ENCODE data around the gene ABAT.

The ABAT gene

GRCh38 chr16:8649829-8650554, 24.4 kb upstream of the ABAT start:
- no peak for DNase-seq (ENCODE audit: low read depth)

- DNase-seq (ENCODE audit: low read depth), result peak; percentile 24
These were observed 22.5 kb upstream of the ABAT start for GRCh38 chr16:8651958-8652357.

GRCh38 chr16:8655184-8655717, 19.2 kb upstream of the ABAT start:
- peak; percentile 51 for DNase-seq (ENCODE audit: low read depth)

- no peak for DNase-seq (ENCODE audit: low read depth)
These were observed 18.0 kb upstream of the ABAT start for GRCh38 chr16:8656376-8656775.

GRCh38 chr16:8660841-8661301, 13.5 kb upstream of the ABAT start:
- peak; percentile 58 for DNase-seq (ENCODE audit: low read depth)

- DNase-seq (ENCODE audit: low read depth), result no peak
These were observed 12.7 kb upstream of the ABAT start for GRCh38 chr16:8661703-8662102.

GRCh38 chr16:8663192-8664089, 11.0 kb upstream of the ABAT start:
- DNase-seq (ENCODE audit: low read depth), result no peak

- no peak for DNase-seq (ENCODE audit: low read depth)
These were observed 8.9 kb upstream of the ABAT start for GRCh38 chr16:8665529-8665928.

GRCh38 chr16:8667492-8667891, 6.9 kb upstream of the ABAT start:
- DNase-seq (ENCODE audit: low read depth), result no peak

GRCh38 chr16:8668113-8668512, 6.3 kb upstream of the ABAT start:
- DNase-seq (ENCODE audit: low read depth), result no peak

- no peak for DNase-seq (ENCODE audit: low read depth)
These were observed 4.9 kb upstream of the ABAT start for GRCh38 chr16:8669481-8669880.

- DNase-seq (ENCODE audit: low read depth), result no peak
These were observed 4.3 kb upstream of the ABAT start for GRCh38 chr16:8670014-8670560.

GRCh38 chr16:8673611-8674412, 605 bp upstream of the ABAT start:
- DNase-seq (ENCODE audit: low read depth), result no peak

GRCh38 chr16:8675183-8676159, 1.1 kb downstream of the ABAT start:
- DNase-seq (ENCODE audit: low read depth), result peak; percentile 4

- no peak for DNase-seq (ENCODE audit: low read depth)
These were observed 1.7 kb downstream of the ABAT start for GRCh38 chr16:8676160-8676547.

- DNase-seq (ENCODE audit: low read depth), result no peak
These were observed 2.4 kb downstream of the ABAT start for GRCh38 chr16:8676737-8677375.

GRCh38 chr16:8677481-8677880, 3.1 kb downstream of the ABAT start:
- DNase-seq (ENCODE audit: low read depth), result peak; percentile 30

- DNase-seq (ENCODE audit: low read depth), result peak; percentile 49
These were observed 3.9 kb downstream of the ABAT start for GRCh38 chr16:8678068-8678927.

- DNase-seq (ENCODE audit: low read depth), result no peak
These were observed 4.7 kb downstream of the ABAT start for GRCh38 chr16:8679151-8679550.
